ENCODE measurements around the gene KCNH5. TPM values are rescaled to one million over a fixed set of nuclear protein-coding genes. Genes with fewer than 3 reads are reported as not detected.

Gene KCNH5
- total RNA-seq, 4 donors from 2014 or later: 0.04 to 0.27 (median 0.15) TPM

GRCh38 chr14:62667421-62667914 lies 377.8 kb downstream of the KCNH5 start:
- TF ChIP-seq EP300 (IDR thresholded peaks at IDR 0.05) (no peak), CTCF (IDR thresholded peaks at IDR 0.05) (no peak), POLR2AphosphoS5 (IDR thresholded peaks at IDR 0.05) (no peak), POLR2A (IDR thresholded peaks at IDR 0.05) (no peak)
- H3K36me3 ChIP-seq: no peaks in the 10 kb centered on the region
- H3K4me3 ChIP-seq: no peak overlapping the region
- H3K27me3 ChIP-seq: no peaks in the 10 kb centered on the region
- H3K27ac ChIP-seq: no peak overlapping the region
- WGBS, 2 donors (ENCODE audit: low coverage in 1 of 2): 92 to 95% methylated on average over 3 to 4 of the region's 4 CpGs
- ATAC-seq: no peak
- no peaks in the 10 kb centered on the region for H3K4me1 ChIP-seq
- no peaks in the 10 kb centered on the region for H3K9me3 ChIP-seq

- no peaks in the 10 kb centered on the region for H3K27me3 ChIP-seq
- 29 to 55% methylated on average over 3 of the region's 3 CpGs for WGBS, 2 donors (ENCODE audit: low coverage in 1 of 2)
- no peaks in the 10 kb centered on the region for H3K4me1 ChIP-seq
- TF ChIP-seq CTCF (IDR thresholded peaks at IDR 0.05) (no peak), EP300 (IDR thresholded peaks at IDR 0.05) (no peak), POLR2A (IDR thresholded peaks at IDR 0.05) (no peak), POLR2AphosphoS5 (IDR thresholded peaks at IDR 0.05) (no peak)
- no peak for ATAC-seq
- H3K27ac ChIP-seq: no peak overlapping the region
- no peaks in the 10 kb centered on the region for H3K9me3 ChIP-seq
- no peaks in the 10 kb centered on the region for H3K36me3 ChIP-seq
- no peak overlapping the region for H3K4me3 ChIP-seq
These were observed 380.0 kb downstream of the KCNH5 start for GRCh38 chr14:62665286-62665685.

GRCh38 chr14:62663456-62663821 lies 381.8 kb downstream of the KCNH5 start:
- H3K27me3 ChIP-seq: no peaks in the 10 kb centered on the region
- no peaks in the 10 kb centered on the region for H3K36me3 ChIP-seq
- no peak for TF ChIP-seq POLR2A (IDR thresholded peaks at IDR 0.05)
- no peak for TF ChIP-seq EP300 (IDR thresholded peaks at IDR 0.05)
- TF ChIP-seq CTCF (IDR thresholded peaks at IDR 0.05): no peak
- TF ChIP-seq POLR2AphosphoS5 (IDR thresholded peaks at IDR 0.05): no peak
- H3K4me3 ChIP-seq: no peak overlapping the region
- H3K27ac ChIP-seq: no peak overlapping the region
- ATAC-seq: no peak
- H3K4me1 ChIP-seq: no peaks in the 10 kb centered on the region
- 57 to 88% methylated on average over 1 to 4 of the region's 4 CpGs for WGBS, 2 donors (ENCODE audit: low coverage in 1 of 2)
- H3K9me3 ChIP-seq: no peaks in the 10 kb centered on the region

GRCh38 chr14:62662811-62663455 lies 382.3 kb downstream of the KCNH5 start:
- no peaks in the 10 kb centered on the region for H3K9me3 ChIP-seq
- 31 to 44% methylated on average over 11 of the region's 11 CpGs for WGBS, 2 donors (ENCODE audit: low coverage in 1 of 2)
- H3K4me1 ChIP-seq: no peaks in the 10 kb centered on the region
- H3K4me3 ChIP-seq: no peak overlapping the region
- TF ChIP-seq POLR2A (IDR thresholded peaks at IDR 0.05) (no peak), CTCF (IDR thresholded peaks at IDR 0.05) (no peak), EP300 (IDR thresholded peaks at IDR 0.05) (no peak), POLR2AphosphoS5 (IDR thresholded peaks at IDR 0.05) (no peak)
- no peaks in the 10 kb centered on the region for H3K27me3 ChIP-seq
- no peak for ATAC-seq
- H3K27ac ChIP-seq: no peak overlapping the region
- no peaks in the 10 kb centered on the region for H3K36me3 ChIP-seq

GRCh38 chr14:62661818-62662217 lies 383.4 kb downstream of the KCNH5 start:
- Histone ChIP-seq H3K27ac (no peak overlapping the region), H3K9me3 (no peaks in the 10 kb centered on the region), H3K4me1 (no peaks in the 10 kb centered on the region), H3K4me3 (no peak overlapping the region), H3K36me3 (no peaks in the 10 kb centered on the region), H3K27me3 (no peaks in the 10 kb centered on the region)
- no peak for ATAC-seq
- WGBS, 2 donors (ENCODE audit: low coverage in 1 of 2): 100% methylated on average over 1 of the region's 1 CpG
- TF ChIP-seq POLR2A (IDR thresholded peaks at IDR 0.05) (no peak), EP300 (IDR thresholded peaks at IDR 0.05) (no peak), POLR2AphosphoS5 (IDR thresholded peaks at IDR 0.05) (no peak)
